Smooth muscle cell (in vitro differentiated cells): Measurements from ENCODE around the gene ZMYND8. TPM values are rescaled to one million over a fixed set of nuclear protein-coding genes. Genes with fewer than 3 reads are reported as not detected.

Experiments used
- DNase-seq: peaks from one replicate; lab custom pipeline; 2025; ENCODE audit not compliant: unreplicated experiment; lab: John Stamatoyannopoulos, UW
- H2AFZ ChIP-seq: fragments of 200-600 bp; sonication (generic); 2 replicates; pipeline ENCODE4 v1.6.0; 2016; ENCODE audit warnings: antibody characterized with exemption, low read depth, mild to moderate bottlenecking
- H3F3A ChIP-seq: fragments of 200-600 bp; sonication (generic); 2 replicates; pipeline ENCODE4 v1.6.0; 2017; ENCODE audit warnings: antibody characterized with exemption, low read depth
- H3K27ac ChIP-seq: fragments of 200-600 bp; sonication (generic); 2 replicates; pipeline ENCODE4 v1.5.1; 2016; ENCODE audit warnings: low read depth, mild to moderate bottlenecking
- H3K27me3 ChIP-seq: fragments of 200-600 bp; sonication (generic); 2 replicates; pipeline ENCODE4 v1.6.1; 2016; ENCODE audit warnings: low read depth, mild to moderate bottlenecking
- H3K36me3 ChIP-seq: fragments of 200-600 bp; sonication (generic); 2 replicates; pipeline ENCODE4 v1.5.1; 2016; ENCODE audit warnings: low read depth
- H3K4me1 ChIP-seq: fragments of 200-600 bp; sonication (generic); 2 replicates; pipeline ENCODE4 v1.5.1; 2016; ENCODE audit warnings: low read depth
- H3K4me2 ChIP-seq: fragments of 200-600 bp; sonication (generic); 2 replicates; pipeline ENCODE4 v1.6.0; 2016; ENCODE audit warnings: mild to moderate bottlenecking
- H3K4me3 ChIP-seq: fragments of 200-600 bp; sonication (generic); 2 replicates; pipeline ENCODE4 v1.5.1; 2016; ENCODE audit warnings: mild to moderate bottlenecking
- H3K79me2 ChIP-seq: fragments of 200-600 bp; sonication (generic); 2 replicates; pipeline ENCODE4 v1.6.0; 2016; ENCODE audit warnings: low read depth, mild to moderate bottlenecking
- H3K9ac ChIP-seq: fragments of 200-600 bp; sonication (generic); 2 replicates; pipeline ENCODE4 v1.6.0; 2016; ENCODE audit warnings: low read depth
- H3K9me3 ChIP-seq: fragments of 200-600 bp; sonication (generic); replicated peaks from 2 replicates; pipeline ENCODE4 v1.5.1; 2016; ENCODE audit warnings: low read depth
- H4K20me1 ChIP-seq: fragments of 200-600 bp; sonication (generic); 2 replicates; pipeline ENCODE4 v1.6.0; 2016; ENCODE audit warnings: low read depth
- WGBS: methylation state at CpG from one replicate; pipeline ENCODE4 v1.1.7; 2016; ENCODE audit warnings: low lambda C conversion rate; 5-methylcytosine and 5-hydroxymethylcytosine counted together
- polyA plus RNA-seq: library from polyadenylated mRNA; unstranded; fragments of >200 nt; fragmentation: Nextera tagmentation; extraction: Ambion mirVana; gene quantifications from 2 replicates; pipeline ENCODE4 v1.2.1, GENCODE V29; 2016
- total RNA-seq: library from RNA; depleted of rRNA; stranded (reverse); fragments of >200 nt; gene quantifications from 2 replicates; pipeline ENCODE4 v1.2.3, GENCODE V29; 2014
- TF ChIP-seq, protein P1 (sequence below): fragments of 200-600 bp; sonication (generic); IDR thresholded peaks from 2 replicates; pipeline ENCODE4 v1.5.1; 2017; ENCODE audit warnings: borderline replicate concordance, mild to moderate bottlenecking, antibody characterized with exemption; ENCODE audit not compliant: insufficient read depth, poor library complexity, severe bottlenecking

ZMYND8 gene
- total and polyA plus RNA-seq, 2 experiments from 2014 or later: 15.2 to 24.1 TPM

DNA sequence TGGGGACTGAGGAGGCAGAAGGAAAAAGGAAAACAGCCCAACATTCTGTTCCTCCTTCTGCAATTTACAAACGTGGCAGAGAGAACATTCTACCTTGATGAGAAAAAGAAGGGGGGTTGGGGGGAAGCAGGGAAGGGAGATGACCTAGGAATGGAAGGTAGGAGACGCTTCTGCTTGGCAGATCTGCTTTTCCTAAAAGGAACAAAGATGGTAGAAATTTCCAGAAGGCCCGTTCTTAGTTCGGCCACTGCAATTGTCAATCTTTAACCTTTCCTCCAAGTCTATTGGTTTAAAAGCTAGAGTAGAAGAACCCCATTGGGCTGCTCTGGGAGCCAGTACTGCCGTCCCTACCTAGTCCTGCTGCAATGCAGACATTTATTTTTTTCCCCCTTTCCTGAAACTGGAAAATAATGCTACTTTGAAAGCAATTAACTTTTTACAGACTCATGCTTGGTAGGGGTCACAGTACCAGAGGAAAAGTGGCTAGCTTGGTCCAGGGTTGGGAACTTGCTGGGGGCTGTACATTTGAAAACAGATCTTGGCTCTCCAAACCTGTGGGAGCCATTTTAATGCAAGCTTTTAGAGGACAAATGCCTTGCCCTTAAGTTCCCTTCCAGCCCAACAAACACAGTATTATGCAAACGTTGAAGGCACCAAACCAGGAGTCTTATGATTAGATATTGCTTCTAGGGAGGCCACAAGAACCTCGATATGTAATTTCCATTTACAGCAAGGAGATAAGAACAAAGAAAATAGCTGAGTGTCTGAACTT is 2.6 kb downstream of the ZMYND8 start:
- Histone ChIP-seq H4K20me1 (no peaks in the 10 kb centered on the region), H3K36me3 (no peaks in the 10 kb centered on the region), H3F3A (peaks cover 46% of the 10 kb centered on the region), H3K4me2 (peak overlapping the region; percentile 81), H3K27me3 (no peaks in the 10 kb centered on the region), H3K4me1 (peaks cover 97% of the 10 kb centered on the region), H3K4me3 (peak overlapping the region; percentile 43), H3K79me2 (peaks cover 76% of the 10 kb centered on the region), H3K9me3 (no peaks in the 10 kb centered on the region), H2AFZ (peak overlapping the region; percentile 34), H3K9ac (peak overlapping the region; percentile 51), H3K27ac (peak overlapping the region; percentile 99)
- TF ChIP-seq, protein P1, sequence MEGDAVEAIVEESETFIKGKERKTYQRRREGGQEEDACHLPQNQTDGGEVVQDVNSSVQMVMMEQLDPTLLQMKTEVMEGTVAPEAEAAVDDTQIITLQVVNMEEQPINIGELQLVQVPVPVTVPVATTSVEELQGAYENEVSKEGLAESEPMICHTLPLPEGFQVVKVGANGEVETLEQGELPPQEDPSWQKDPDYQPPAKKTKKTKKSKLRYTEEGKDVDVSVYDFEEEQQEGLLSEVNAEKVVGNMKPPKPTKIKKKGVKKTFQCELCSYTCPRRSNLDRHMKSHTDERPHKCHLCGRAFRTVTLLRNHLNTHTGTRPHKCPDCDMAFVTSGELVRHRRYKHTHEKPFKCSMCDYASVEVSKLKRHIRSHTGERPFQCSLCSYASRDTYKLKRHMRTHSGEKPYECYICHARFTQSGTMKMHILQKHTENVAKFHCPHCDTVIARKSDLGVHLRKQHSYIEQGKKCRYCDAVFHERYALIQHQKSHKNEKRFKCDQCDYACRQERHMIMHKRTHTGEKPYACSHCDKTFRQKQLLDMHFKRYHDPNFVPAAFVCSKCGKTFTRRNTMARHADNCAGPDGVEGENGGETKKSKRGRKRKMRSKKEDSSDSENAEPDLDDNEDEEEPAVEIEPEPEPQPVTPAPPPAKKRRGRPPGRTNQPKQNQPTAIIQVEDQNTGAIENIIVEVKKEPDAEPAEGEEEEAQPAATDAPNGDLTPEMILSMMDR: no peak
- no peak for DNase-seq
- WGBS: 31% methylated on average over 7 of the region's 7 CpGs

DNA sequence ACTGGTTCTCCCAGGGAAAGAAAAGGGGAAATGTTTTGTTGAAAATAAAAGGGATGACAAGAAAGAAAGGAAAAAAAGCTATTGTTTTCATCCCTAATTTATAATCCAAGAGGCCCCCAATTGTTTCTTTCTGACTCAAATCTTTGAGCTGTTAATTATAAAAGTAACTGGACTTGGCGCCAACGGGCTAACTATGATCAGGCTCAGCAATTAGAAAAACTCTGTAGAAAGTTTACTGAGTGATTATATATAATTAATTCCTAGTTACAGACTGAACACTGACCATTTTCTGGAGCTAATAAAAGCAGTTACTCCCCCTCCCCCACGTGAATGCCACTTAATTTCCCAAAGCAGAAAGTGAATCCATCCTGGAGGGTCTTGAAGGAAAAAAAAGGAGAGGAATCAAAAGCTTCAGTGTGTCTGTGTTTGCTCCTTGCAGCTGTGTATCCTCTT is 3.2 kb downstream of the ZMYND8 start:
- no peaks in the 10 kb centered on the region for H3K9me3 ChIP-seq
- H3K27ac ChIP-seq: peak overlapping the region; percentile 99
- H3K4me1 ChIP-seq: peaks cover 97% of the 10 kb centered on the region
- H3F3A ChIP-seq: peaks cover 45% of the 10 kb centered on the region
- WGBS: 49% methylated on average over 3 of the region's 3 CpGs
- DNase-seq: no peak
- TF ChIP-seq, protein P1: no peak
- H3K4me2 ChIP-seq: peak overlapping the region; percentile 81
- peak overlapping the region; percentile 51 for H3K9ac ChIP-seq
- H3K36me3 ChIP-seq: no peaks in the 10 kb centered on the region
- H4K20me1 ChIP-seq: no peaks in the 10 kb centered on the region
- peak overlapping the region; percentile 43 for H3K4me3 ChIP-seq
- H3K27me3 ChIP-seq: no peaks in the 10 kb centered on the region
- H3K79me2 ChIP-seq: peaks cover 82% of the 10 kb centered on the region
- H2AFZ ChIP-seq: peak overlapping the region; percentile 34

DNA sequence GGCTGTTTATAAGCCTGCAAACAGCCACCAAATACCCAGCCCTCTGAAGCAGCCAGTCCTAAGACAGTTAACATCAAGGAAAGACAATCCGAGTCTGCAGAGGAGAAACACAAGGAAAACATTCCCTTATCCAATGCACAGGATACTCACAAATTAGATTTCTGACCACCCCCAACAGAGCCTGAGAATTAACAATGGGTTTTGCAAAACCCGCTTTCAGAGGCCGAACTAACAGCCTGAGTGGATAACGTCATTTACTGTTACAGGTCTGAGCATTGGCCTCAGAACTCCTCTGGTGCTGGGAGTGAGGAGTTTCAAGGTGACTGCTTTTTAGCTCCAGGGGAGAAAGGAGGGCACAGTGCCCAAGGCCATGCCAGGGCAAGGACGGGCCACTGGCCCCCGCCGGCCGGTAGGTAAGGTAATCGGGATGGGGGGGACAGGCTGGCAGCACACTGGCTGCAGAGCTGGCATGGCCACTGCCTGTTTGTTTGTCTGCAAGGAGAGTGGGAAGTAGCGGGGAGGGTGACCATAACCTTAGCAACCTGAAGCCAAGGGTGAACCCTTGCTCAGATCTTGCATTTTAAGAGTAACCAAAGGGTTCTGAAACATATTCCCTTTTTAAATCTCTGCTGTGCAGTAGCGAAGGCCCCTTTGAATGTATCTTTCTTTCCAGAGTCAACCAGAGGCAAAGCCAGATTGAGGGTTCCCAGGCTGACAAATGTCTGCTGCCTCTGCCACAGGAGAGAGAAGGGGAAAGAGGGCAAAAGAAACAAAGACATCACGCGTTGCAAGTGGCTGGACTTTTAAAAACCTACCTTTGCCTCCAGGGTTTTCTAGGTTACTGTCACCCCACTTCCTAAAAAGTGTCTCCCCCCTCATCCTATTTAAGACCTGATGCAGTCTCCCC is 3.9 kb downstream of the ZMYND8 start:
- Histone ChIP-seq H3K4me3 (peak overlapping the region; percentile 43), H3K27ac (peak overlapping the region; percentile 99), H3F3A (peaks cover 48% of the 10 kb centered on the region), H3K79me2 (peaks cover 89% of the 10 kb centered on the region), H3K9me3 (no peaks in the 10 kb centered on the region), H3K36me3 (no peaks in the 10 kb centered on the region), H3K9ac (peak overlapping the region; percentile 51), H2AFZ (no peak overlapping the region), H4K20me1 (no peaks in the 10 kb centered on the region), H3K4me1 (peaks cover 97% of the 10 kb centered on the region), H3K4me2 (peak overlapping the region; percentile 81), H3K27me3 (no peaks in the 10 kb centered on the region)
- no peak for DNase-seq
- TF ChIP-seq, protein P1: no peak
- 47% methylated on average over 13 of the region's 13 CpGs for WGBS
